HG02642 (cell line): ENCODE measurements around the gene FGGY.
"Not testable (repeated sequence)": the region's sequence is repeated elsewhere in the genome, so short reads cannot be mapped to it uniquely, and the experiment has no call there.

ENCODE experiments used
- ATAC-seq: cut with Tn5 transposase; IDR thresholded peaks from one replicate; pipeline ENCODE4 v1.9.1; 2021; ENCODE audit warnings: mild to moderate bottlenecking; ENCODE audit not compliant: unreplicated experiment, poor library complexity

FGGY gene

DNA sequence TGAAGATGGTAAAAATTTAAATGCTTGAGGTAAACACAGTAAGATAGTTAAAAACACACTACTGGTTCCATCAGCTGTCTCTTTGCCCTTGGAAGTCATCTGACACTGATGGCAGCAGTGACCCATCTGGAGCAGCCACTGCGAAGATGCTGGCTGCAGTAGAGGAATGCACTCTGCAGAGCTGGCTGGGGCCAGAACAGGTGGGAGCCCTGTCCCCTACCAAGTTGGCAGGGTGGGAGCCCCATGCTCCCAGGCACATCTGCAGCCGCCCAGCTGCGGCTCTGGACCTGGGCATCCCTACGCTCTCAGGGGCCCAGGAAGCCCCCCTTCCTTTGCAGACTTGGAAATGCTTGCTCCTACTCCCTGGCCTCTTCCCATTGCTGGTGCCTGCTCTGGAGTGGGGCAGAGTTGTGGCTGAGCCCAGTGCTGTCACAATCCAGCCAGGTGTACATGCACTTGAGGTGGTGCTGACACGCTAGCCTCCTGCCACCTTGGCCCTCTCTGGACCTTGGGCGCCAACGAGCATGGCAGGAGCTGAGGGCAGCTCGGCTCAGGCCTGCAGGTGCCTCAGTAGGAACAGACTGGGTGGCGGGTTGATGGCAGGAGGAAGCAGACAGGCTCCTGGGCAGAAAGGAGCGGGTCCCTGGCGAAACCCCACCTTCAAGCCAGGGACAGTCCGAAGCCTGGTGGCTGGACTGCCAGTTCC is 227.0 kb downstream of the FGGY start:
- no peak for ATAC-seq

DNA sequence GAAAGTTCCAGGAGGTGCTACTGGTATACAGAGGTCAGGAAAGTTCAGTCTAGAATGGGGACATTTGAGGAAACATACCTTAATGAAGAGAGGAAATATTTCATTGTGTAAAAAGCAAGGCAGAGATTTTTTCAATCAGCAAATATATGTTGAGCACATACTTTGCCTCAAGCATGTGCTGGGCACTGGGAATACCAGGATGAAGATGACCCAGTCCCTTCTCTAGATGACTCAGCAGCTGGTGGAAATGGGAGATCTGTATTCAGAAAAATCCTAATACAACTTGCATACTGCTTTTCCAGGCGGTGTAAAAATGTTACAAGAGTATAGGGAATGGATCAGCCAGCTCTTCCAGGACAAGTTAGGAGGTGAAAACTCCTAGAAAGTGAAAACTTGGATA is 229.3 kb downstream of the FGGY start:
- ATAC-seq: no peak

DNA sequence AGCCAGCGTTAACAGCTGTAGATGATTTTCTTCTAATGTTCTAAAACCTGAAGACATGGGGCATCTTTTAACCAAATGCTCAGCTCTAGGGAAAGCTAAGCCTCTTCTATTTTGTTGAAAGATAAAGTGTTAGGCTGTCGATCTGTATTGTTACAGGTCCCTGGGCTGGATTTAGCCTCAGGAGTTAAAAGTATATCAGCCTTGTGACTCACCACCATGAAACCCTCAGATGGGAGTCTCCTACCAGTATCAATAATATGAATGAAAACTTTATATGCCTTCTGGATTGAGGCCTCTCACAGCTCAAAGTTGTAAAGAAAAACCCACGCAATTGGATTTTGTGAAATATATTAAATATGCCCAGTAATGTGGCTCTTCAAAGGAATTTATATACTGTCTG is 231.6 kb downstream of the FGGY start:
- ATAC-seq: no peak

DNA sequence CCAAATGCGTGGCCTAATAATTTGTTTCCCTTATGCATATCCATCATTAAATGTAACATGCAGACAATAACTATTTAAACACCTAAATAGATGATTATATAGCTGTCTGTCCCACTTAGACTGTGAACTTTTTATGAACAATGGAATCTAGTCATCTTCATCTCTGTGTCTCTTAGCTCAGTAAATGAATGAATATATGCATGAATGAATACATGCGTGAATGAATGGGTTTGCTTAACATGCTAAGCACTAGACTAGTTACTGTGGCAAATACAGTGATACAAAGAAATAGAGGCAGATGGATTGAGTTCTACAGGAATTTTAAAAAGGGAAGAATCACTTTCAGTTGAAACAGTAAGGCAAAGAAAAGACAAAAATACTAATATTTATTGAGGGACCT is 232.0 kb downstream of the FGGY start:
- no peak for ATAC-seq

DNA sequence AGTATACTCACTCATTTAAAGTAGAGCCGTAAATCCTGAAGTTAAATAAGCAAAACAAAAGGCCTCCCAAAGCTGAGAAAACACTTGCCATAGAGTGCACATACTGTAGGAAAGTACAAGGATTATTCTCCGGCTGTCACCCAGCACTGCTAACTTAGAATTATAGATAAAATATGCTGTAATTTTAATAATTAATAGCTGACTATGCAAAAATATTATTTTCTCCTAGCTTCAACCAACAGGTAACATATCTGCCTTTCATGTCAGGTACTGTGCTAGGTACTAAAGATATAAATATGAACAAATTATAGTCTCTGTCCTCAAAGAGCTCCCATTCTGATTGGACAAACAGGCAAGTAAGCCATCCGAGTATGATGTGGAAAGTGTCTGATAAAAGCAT is 233.2 kb downstream of the FGGY start:
- ATAC-seq: no peak

DNA sequence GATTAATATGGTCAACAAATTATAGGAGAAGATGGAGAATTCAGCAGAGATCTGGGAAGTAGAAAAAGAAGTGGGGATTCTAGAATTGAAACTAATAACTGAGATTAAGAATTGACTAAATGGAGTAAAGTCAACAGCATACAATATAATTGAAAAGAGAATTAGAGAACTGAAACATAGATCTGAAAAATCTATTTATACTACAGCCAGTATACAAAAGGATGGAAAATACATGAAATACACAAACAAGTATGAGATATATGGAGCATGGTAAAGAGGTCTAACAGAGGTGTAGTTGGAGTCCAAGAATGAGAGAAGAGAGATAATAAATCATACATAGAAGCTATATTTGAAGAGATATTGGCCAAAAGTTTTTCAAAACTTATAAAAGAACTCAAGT is 235.2 kb downstream of the FGGY start:
- no peak for ATAC-seq

DNA sequence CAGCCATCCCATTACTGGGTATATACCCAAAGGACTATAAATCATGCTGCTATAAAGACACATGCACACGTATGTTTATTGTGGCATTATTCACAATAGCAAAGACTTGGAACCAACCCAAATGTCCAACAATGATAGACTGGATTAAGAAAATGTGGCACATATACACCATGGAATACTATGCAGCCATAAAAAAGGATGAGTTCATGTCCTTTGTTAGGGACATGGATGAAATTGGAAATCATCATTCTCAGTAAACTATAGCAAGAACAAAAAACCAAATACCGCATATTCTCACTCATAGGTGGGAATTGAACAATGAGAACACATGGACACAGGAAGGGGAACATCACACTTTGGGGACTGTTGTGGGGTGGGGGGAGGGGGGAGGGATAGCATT is 241.6 kb downstream of the FGGY start:
- not testable (repeated sequence) for ATAC-seq

DNA sequence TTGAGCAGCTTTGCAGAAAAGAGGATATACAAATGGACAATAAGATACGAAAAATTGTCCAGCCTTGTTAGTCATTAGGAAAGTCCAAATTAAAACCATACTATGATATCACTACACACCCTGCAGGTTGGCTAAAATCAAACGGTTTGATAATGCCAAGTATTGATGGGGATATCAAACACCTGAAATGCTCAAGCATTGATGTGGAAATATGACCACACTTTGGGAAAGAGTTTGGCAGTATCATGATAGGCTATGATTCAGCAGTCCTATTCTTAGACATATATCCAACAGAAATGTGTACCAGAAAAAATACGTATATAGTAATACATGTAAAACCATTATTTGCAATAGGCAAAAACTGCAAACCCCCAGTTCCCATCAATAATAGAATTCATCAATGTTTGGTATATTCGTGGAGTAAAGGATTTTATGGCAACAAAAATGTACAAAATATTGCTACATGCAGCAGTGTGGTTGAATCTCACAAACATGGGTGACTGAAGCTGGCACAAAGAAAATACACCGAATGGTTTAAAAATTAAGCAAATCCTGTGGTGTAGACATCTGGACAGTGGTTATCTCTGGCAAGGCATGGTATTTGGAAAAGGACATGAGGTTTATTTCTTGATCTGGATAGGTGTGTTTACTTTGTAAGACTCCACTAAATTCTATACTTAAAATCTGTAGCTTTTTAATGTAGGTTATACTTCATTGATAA is 243.2 kb downstream of the FGGY start:
- ATAC-seq: no peak

DNA sequence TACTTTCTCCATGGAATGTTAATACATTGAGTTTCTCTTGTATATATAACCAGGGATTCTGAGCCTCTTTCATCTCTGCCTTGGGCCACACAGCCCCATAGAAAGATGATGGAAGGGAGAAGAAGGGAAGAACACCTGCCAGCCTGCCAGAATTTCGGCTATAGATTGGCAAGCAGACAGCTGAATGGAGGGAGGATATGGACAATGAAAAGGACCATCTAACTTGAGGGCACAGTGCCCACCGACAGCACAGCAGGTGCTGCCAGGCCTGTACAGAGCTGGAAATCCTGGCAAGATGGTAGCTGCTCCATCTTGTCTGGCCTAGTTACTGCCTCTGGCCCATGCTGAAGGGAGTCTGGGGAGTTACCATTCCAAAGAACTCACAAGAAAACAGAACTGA is 244.3 kb downstream of the FGGY start:
- no peak for ATAC-seq

DNA sequence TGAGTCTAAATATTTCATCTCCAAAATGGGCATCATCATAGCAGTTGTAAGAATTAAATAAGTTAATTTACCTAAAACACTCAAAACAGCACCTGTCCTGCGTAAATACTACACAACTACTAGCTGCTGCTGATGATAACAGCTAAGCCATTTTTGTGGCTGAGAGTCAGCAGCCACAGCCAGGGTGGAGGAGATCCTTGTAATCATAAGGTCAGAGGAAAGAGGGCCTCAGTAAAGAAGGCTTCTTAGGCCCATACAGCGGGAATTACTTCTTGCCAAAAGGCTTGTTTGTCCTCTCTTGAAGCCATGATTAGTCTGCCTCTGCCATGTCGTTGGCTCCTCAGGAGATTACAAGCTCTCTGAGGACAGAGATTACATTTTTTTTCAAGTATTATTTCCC is 245.0 kb downstream of the FGGY start:
- no peak for ATAC-seq

DNA sequence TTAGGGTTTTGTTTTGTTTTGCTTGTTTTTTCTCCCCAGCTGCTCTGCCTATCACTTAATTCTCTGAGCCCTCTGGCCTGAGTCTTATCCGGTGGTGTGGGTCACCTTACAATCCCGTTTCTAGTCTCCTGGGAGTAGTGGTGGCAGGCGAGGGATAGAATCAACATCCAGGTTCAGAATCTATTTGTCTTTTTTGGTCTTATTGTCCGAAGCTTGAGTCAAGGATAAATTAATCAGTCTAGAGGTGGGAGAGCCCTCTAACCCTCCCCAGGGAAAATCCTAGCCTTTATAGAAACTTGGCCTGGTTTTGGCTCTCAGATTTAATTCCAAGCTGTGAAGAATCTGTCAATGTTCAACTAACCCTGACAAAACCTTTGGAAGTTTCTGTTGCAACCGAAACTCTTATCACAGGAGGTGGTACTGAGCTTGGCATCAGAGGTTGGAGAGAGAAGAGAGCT is 246.3 kb downstream of the FGGY start:
- ATAC-seq: no peak

DNA sequence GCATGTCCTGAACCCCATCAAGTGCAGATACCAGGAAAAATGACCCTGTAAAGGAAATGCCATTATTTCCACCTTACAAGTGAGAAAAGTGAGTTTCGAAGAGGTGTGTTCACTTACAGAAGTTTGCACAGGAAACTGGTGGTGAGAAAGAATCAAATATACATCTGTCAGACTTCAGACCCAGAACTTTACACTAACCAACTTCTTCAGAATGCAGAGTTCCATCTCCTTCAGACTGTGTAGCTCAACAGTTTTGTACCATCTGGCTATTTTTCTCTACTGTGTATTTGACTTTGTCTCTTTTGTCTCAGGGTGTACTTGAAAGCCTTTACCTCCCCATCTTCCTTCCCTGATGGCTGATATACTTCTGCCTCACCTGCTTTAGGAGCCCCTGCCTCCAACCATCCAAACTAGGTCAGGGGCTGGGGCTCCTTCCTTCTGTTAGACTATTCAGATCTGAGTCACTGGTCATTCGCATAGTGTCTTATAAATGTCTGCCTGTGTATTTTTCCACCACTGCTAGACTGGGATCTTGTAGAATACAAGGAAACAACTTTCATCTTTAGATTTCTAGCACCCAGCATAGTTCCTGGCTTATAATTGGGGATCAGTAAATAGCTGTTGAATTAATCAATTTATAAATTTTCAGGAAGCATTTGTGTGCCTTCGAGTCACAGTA is 247.9 kb downstream of the FGGY start:
- no peak for ATAC-seq

DNA sequence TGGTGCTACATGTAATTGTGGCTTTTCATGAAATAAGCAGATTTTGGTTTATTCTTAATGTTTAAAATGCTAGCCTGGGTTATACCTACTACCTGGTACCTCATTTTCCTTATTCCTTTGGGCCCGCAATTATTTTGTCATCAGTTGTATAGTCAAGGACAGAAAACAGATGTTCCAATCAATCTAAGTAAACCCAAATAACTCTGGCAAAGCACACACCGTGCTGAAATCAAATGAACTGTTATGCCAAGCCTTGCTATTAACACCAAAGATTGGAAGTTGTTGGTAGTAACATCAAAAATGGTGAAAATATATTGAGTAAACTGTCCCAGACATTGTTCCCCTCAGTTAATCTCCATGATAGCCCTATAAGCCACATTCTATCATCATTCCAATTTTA is 248.9 kb downstream of the FGGY start:
- ATAC-seq: no peak

DNA sequence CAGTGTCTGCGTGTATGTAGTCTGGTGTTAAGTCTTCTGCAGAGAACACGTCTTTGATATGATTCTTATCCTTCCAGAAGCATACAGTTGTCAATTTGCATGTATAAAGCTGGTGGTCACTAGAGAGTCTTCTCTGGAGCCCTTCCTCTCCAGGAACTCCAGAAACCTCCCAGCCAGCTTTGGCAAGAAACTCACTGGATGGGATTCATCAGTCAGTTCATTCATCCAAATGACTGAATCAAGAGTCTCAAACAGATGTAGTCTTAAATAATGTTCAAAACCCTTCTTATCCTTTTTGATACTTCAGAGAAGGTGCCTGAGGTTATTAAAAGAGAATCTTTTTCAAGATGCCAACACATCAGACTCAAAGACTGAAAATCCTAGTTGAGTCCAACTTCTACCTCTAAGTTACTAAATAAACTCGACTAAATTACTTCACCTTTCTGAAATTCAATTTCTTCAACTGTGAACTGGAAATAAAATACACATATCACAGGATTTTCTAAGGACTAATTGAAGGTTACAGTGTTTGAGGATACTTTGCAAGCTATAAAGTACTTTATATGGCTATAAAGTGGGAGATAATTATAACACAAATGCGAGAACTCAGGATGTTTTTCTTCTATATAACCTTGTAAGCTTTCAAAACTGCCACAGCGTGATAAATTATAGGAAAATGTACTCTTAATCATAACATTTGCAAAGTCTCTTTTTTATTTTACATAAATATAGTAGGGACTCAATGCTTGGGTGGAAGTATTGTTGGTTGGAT is 252.4 kb downstream of the FGGY start:
- no peak for ATAC-seq

DNA sequence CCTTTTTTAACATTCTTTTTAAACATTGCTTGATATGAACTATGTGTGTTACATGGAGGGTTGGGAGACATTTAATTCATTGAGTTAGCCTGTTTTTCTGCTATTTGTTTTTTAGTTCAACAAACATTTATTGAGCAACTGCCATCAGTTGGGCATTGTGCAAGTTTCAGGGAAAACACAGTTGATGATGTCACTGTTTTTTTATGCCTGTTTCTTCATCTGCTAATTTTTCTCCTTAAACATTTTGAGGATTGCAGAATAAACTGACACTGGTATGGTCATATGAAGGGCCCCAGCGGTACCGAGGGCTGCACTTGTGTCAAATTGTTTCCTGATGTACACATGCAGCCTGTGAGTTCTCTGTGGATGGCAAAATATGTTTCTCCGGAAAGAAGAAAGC is 253.0 kb downstream of the FGGY start:
- ATAC-seq: no peak

DNA sequence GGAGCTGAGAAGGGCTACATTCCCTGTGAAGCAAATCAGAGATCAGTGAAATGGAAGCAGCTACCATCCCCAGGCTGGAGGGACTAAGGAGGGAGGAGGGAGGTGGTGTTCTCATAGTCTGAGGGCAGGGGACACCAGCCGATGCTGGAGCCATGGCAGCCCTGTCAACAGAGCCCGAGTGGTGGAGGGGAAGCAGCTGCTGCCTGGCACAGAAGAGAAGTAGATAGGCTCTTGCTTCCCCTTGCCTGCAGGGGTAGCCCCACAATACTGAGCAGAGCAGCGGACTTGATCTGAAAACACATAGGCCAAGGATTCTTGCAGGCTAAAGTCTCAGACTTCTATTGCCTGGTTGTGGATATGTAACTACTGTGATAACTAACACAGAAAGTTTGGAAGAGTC is 255.1 kb downstream of the FGGY start:
- ATAC-seq: no peak

DNA sequence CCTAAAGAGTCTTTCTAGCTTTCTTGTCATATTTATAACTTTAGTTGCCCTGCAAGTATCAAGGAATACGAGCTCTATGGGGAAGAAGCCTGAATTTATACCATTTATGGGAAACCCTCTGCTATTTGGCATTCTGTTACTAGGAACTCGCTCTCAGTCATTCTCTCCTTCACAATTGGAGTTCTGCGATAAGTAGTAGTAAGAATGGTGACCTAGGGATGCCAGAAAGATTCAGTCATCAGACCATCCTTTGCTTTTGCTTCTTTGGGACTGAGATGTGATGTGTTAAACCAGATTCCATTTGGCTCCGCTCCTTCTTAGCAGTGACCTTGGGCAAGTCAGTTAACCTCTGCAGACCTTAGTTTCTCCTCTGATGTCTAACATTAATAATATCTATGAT is 256.5 kb downstream of the FGGY start:
- no peak for ATAC-seq

DNA sequence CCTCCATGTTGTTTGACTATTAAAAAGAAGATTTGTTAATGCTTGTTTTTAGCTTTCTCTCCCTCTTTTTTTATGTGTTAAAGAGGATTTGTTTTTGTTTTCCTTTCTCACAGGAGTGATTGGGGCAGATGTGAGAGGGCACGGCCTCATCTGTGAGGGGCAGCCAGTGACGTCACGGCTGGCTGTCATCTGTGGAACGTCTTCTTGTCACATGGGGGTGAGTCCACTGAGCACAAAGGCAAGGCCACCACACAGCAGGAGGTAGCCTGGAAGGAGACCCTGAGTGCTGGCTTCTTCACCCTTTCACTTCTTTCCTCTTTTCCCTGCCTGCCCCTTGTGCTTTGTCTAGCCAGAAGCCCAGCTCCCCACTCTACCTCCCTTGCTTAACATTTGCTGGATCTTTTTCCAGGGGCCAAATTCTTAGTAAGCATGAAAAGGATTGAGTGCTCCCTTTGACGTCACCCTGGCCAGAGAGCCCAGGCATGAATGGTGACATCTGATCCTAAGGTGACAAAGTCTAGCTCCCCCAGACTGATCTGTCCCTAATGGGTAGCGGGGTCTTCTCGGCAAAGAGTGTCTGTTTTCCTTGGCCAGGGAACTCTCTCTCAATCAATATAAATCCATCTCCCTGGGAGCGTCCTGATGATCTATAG is 257.2 kb downstream of the FGGY start:
- ATAC-seq: no peak

DNA sequence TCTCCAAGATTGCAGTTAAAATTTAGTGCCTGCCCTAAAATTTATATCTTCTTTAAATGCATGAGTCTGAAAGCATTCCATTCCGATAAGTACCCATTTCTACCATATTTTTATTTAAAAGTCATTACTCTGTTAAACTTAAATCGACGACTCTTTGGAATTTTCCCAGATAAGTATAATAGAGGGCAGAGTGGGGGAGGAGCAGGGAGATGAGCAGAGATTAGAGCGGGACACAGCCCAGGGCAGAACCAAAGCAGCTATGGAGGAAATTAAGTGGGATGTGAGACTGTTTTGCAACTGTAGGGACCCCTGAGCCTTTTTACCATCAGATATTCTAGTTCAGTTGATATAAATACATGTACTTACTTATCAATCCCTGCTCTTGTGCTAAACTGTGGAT is 257.9 kb downstream of the FGGY start:
- ATAC-seq: no peak

DNA sequence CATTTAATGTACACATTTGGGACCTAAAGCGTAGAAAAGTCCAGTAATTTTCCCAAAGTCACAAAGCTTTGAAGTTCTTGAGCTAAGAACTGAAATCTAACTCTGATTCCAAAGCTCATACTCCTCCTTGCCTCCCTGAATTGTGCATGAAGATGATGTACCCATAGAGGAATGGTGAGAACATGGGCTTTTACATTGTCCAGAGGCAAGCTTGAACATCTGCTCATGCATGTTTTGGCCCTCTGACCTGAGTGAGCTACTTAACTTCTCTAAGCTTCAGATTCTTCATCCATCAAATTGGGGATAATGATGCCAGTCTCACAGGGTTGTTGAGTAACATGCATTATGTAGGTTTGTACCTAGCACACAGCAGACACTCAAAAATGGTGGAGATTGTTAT is 259.5 kb downstream of the FGGY start:
- no peak for ATAC-seq
